ENCODE results near the gene CLDN1.

- TF ChIP-seq EZH2 (IDR thresholded peaks at IDR 0.05; ENCODE audit: borderline replicate concordance, low read length), result no peak
- TF ChIP-seq, protein P1, sequence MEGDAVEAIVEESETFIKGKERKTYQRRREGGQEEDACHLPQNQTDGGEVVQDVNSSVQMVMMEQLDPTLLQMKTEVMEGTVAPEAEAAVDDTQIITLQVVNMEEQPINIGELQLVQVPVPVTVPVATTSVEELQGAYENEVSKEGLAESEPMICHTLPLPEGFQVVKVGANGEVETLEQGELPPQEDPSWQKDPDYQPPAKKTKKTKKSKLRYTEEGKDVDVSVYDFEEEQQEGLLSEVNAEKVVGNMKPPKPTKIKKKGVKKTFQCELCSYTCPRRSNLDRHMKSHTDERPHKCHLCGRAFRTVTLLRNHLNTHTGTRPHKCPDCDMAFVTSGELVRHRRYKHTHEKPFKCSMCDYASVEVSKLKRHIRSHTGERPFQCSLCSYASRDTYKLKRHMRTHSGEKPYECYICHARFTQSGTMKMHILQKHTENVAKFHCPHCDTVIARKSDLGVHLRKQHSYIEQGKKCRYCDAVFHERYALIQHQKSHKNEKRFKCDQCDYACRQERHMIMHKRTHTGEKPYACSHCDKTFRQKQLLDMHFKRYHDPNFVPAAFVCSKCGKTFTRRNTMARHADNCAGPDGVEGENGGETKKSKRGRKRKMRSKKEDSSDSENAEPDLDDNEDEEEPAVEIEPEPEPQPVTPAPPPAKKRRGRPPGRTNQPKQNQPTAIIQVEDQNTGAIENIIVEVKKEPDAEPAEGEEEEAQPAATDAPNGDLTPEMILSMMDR (IDR thresholded peaks at IDR 0.05; ENCODE audit: low read length), result no peak
Measured at GRCh38 chr3:190326361-190326760, 4.1 kb upstream of the CLDN1 start.
